ENCODE measurements around the gene TRAF3IP1.

The TRAF3IP1 gene

DNA sequence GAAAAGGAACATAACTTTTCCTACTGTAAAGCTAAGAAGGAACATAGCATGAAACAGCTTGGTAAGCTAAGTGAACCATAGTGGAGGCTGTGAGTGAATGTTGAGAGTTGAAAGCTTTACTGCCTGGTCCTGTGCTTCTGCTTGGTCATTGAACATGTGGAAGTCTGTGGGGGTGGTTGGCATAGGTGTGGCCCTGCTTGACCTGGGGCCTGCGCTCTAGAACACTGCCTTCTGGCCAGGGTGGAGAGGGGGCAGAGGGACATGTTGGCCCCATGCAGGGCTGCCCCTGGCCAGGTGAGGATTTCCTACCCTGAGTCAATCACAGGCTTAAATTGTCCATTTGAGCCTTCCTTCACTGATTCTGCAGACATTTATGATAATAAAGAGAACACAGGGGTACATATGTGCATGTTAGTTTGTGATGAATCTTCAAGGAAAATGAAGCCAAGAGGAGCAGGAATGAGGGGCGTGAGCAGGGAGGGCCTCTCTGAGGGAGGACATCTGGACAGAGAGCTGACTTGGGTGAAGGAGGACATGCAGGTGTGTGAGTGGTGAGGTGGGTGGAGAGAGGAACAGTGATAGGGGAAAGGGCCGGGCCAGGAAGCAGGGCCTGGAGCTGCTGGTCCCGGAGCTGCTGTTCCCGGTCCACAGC is 16.6 kb downstream of the TRAF3IP1 start:
- Histone ChIP-seq H3K9me3 (ENCODE audit: control insufficient read depth, low read depth, low read length) (no peaks in the 10 kb centered on the region), H3K27ac (ENCODE audit: low read length) (no peak overlapping the region), H3K4me1 (ENCODE audit: control insufficient read depth, low read depth, low read length) (no peaks in the 10 kb centered on the region), H3K36me3 (ENCODE audit: control insufficient read depth, low read depth, low read length) (no peaks in the 10 kb centered on the region), H3K9ac (ENCODE audit: low read length) (no peak overlapping the region), H3K27me3 (ENCODE audit: control insufficient read depth, insufficient read depth, low read length) (no peaks in the 10 kb centered on the region), H3K4me3 (ENCODE audit: low read length) (no peak overlapping the region)

DNA sequence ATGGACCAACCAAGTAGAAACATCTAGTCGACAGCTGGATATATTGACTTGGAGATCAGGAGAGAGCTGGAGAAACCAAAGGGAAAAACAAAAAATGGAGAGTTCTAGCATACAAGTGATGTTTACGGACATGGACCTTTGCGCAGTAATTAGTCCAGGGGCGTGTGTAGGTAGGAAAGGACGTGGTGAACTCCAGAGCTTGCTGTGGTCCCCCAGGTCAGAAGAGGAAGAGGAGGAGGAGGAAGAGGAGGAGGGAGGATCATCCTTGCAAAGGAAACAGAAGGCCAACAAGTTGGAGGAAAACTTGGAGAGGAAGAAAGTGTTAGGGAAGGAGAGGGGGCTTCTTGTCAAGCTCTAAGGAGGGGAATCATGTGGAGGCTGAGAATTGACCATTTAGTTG is 17.5 kb downstream of the TRAF3IP1 start:
- H3K9ac ChIP-seq (ENCODE audit: low read length), result no peak overlapping the region
- no peaks in the 10 kb centered on the region for H3K4me1 ChIP-seq (ENCODE audit: control insufficient read depth, low read depth, low read length)
- no peaks in the 10 kb centered on the region for H3K9me3 ChIP-seq (ENCODE audit: control insufficient read depth, low read depth, low read length)
- H3K27me3 ChIP-seq (ENCODE audit: control insufficient read depth, insufficient read depth, low read length), result no peaks in the 10 kb centered on the region
- H3K27ac ChIP-seq (ENCODE audit: low read length), result no peak overlapping the region
- H3K36me3 ChIP-seq (ENCODE audit: control insufficient read depth, low read depth, low read length), result no peaks in the 10 kb centered on the region
- no peak overlapping the region for H3K4me3 ChIP-seq (ENCODE audit: low read length)

DNA sequence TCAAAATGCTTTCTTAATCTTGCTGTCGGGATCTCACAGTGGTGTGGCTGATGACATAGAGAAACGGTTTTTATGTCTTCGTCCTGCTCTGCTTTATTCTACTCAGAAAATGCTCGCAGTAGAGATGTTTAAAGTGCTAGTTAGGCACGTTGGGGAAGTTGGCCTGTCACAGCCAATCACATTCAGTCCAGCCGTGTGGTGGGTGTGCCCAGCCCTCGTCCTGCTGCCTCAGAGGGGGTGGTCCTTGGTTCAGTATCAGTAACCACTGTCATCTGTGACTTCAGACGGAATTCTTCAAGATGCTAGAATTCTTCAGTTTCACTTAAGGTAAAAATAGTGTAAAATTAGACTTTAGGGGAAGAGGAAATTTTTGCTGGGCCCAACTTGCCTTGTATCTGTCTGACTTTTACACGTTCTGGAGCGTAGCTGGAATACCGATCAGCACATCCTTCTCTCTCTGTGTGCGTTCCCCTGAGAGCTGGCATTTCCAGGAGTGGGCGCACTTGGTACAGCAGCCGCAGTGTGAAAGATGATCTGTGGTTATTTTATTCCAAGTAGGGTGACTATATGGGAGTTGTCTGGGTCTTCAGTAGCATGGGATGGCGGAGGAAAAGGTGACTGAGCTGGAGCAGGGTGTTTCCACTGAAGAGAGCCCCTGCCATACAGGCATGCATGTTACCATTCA is 18.5 kb downstream of the TRAF3IP1 start:
- Histone ChIP-seq H3K9me3 (ENCODE audit: control insufficient read depth, low read depth, low read length) (no peaks in the 10 kb centered on the region), H3K36me3 (ENCODE audit: control insufficient read depth, low read depth, low read length) (no peaks in the 10 kb centered on the region), H3K4me1 (ENCODE audit: control insufficient read depth, low read depth, low read length) (no peaks in the 10 kb centered on the region), H3K27ac (ENCODE audit: low read length) (no peak overlapping the region), H3K27me3 (ENCODE audit: control insufficient read depth, insufficient read depth, low read length) (no peaks in the 10 kb centered on the region), H3K4me3 (ENCODE audit: low read length) (no peak overlapping the region), H3K9ac (ENCODE audit: low read length) (no peak overlapping the region)

DNA sequence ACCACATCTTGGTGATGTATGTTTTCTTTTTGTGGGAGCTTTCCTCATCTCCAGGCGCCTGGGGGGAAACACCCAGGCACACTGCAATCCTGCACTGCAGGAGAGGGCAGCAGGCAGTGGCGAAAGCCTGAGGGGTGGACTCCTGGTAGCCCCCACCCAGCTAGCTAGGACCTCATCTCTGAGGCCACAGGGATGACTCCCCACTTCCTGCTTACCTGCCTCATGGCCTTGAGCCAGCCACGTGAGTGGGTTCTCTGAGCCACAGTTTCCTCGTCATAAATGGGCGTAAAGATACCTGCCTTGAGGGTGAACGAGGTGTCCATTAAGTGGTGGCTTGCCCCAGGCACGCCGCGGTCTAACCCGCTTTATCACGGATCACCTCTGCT is 19.1 kb downstream of the TRAF3IP1 start:
- Histone ChIP-seq H3K9ac (ENCODE audit: low read length) (no peak overlapping the region), H3K27me3 (ENCODE audit: control insufficient read depth, insufficient read depth, low read length) (no peaks in the 10 kb centered on the region), H3K4me1 (ENCODE audit: control insufficient read depth, low read depth, low read length) (no peaks in the 10 kb centered on the region), H3K4me3 (ENCODE audit: low read length) (no peak overlapping the region), H3K27ac (ENCODE audit: low read length) (no peak overlapping the region), H3K36me3 (ENCODE audit: control insufficient read depth, low read depth, low read length) (no peaks in the 10 kb centered on the region), H3K9me3 (ENCODE audit: control insufficient read depth, low read depth, low read length) (no peaks in the 10 kb centered on the region)

DNA sequence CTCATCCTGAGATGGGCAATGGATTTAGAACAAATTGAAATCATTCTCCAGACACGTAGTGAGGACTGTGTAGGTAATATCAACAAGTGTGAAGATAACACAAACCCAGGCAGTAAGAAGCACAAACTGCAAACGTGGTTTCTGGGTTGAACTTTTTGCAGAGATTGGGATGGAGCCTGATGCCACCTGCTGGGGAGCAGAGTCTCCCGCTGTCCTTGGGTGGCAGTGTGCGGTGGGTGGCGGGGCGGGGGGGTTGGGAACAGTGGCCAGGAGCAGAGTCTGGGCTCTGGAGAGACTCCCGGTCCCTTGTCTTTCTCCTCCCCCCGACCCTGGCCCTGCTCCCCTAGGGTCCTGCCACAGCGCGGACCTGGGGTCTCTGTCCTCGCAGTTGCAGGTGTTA is 19.5 kb downstream of the TRAF3IP1 start:
- H3K4me1 ChIP-seq (ENCODE audit: control insufficient read depth, low read depth, low read length), result no peaks in the 10 kb centered on the region
- H3K4me3 ChIP-seq (ENCODE audit: low read length), result no peak overlapping the region
- no peaks in the 10 kb centered on the region for H3K9me3 ChIP-seq (ENCODE audit: control insufficient read depth, low read depth, low read length)
- H3K36me3 ChIP-seq (ENCODE audit: control insufficient read depth, low read depth, low read length), result no peaks in the 10 kb centered on the region
- H3K27me3 ChIP-seq (ENCODE audit: control insufficient read depth, insufficient read depth, low read length), result no peaks in the 10 kb centered on the region
- H3K9ac ChIP-seq (ENCODE audit: low read length), result no peak overlapping the region
- H3K27ac ChIP-seq (ENCODE audit: low read length), result no peak overlapping the region

DNA sequence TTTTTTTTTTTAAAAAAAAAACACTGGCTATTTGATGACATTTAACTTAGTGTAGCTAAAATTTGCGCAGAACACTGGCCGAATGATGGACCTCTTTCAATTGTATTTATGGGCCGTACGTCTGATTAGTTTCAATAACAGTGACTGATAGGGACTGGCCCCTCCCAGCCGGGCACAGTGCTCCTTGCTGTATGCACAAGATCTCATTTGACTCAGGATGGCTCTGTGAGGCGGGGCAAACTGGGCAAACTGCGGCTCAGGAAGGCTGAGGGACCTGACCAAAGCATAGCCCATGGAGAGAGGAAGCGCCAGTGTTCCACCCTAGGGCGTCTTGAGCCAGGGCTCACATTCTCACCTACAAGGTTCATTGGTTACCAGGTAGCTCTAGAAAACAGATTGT is 21.2 kb downstream of the TRAF3IP1 start:
- no peak overlapping the region for H3K4me3 ChIP-seq (ENCODE audit: low read length)
- no peaks in the 10 kb centered on the region for H3K9me3 ChIP-seq (ENCODE audit: control insufficient read depth, low read depth, low read length)
- no peaks in the 10 kb centered on the region for H3K4me1 ChIP-seq (ENCODE audit: control insufficient read depth, low read depth, low read length)

DNA sequence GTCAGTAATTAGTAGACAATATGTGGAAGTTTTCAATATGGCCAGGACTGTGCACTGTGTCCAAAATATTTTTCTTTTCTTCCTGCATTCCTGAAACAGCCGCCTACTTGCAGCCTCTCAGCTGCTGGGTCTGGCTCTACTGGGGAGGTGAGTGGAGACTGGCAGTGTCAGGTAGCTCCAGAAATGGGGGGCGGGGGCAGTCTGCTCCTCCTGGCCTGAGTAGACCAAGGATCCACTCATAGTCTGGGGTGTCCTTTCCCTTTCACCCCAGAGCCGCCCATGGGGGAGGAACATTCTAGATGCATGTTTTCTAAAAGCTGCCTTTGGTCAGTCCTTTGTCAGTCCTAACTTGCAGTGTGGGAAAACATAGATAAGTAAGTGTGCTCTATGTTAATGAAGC is 23.7 kb downstream of the TRAF3IP1 start:
- Histone ChIP-seq H3K36me3 (ENCODE audit: control insufficient read depth, low read depth, low read length) (no peaks in the 10 kb centered on the region), H3K4me3 (ENCODE audit: low read length) (no peak overlapping the region), H3K4me1 (ENCODE audit: control insufficient read depth, low read depth, low read length) (no peaks in the 10 kb centered on the region), H3K27me3 (ENCODE audit: control insufficient read depth, insufficient read depth, low read length) (no peaks in the 10 kb centered on the region), H3K9me3 (ENCODE audit: control insufficient read depth, low read depth, low read length) (no peaks in the 10 kb centered on the region), H3K9ac (ENCODE audit: low read length) (no peak overlapping the region), H3K27ac (ENCODE audit: low read length) (no peak overlapping the region)

More for the DNA sequence above, 21.2 kb downstream of the TRAF3IP1 start:
- Histone ChIP-seq H3K9ac (ENCODE audit: low read length) (no peak overlapping the region), H3K27ac (ENCODE audit: low read length) (no peak overlapping the region), H3K36me3 (ENCODE audit: control insufficient read depth, low read depth, low read length) (no peaks in the 10 kb centered on the region), H3K27me3 (ENCODE audit: control insufficient read depth, insufficient read depth, low read length) (no peaks in the 10 kb centered on the region)

DNA sequence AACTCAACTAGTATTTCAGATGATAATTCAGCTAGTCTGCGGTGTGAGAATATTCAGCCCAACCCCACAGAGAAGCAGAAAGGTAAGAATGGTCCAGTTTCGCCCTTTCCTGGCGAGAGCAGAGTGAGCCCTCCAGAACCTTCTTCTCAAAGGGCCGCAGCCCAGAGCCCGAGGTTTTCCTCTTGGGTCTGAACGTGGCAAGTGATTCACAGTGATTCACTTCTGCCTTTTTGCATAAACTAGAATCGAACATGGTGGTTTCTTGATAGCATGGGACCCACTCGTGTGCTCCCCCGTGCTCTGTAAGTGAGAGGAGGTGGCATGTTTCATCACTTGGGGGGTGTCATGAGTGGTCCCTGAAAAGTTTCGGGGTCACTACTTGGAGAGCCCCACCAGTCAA is 24.2 kb downstream of the TRAF3IP1 start:
- Histone ChIP-seq H3K9me3 (ENCODE audit: control insufficient read depth, low read depth, low read length) (no peaks in the 10 kb centered on the region), H3K9ac (ENCODE audit: low read length) (no peak overlapping the region), H3K27me3 (ENCODE audit: control insufficient read depth, insufficient read depth, low read length) (no peaks in the 10 kb centered on the region), H3K36me3 (ENCODE audit: control insufficient read depth, low read depth, low read length) (no peaks in the 10 kb centered on the region), H3K4me1 (ENCODE audit: control insufficient read depth, low read depth, low read length) (no peaks in the 10 kb centered on the region), H3K4me3 (ENCODE audit: low read length) (no peak overlapping the region), H3K27ac (ENCODE audit: low read length) (no peak overlapping the region)

DNA sequence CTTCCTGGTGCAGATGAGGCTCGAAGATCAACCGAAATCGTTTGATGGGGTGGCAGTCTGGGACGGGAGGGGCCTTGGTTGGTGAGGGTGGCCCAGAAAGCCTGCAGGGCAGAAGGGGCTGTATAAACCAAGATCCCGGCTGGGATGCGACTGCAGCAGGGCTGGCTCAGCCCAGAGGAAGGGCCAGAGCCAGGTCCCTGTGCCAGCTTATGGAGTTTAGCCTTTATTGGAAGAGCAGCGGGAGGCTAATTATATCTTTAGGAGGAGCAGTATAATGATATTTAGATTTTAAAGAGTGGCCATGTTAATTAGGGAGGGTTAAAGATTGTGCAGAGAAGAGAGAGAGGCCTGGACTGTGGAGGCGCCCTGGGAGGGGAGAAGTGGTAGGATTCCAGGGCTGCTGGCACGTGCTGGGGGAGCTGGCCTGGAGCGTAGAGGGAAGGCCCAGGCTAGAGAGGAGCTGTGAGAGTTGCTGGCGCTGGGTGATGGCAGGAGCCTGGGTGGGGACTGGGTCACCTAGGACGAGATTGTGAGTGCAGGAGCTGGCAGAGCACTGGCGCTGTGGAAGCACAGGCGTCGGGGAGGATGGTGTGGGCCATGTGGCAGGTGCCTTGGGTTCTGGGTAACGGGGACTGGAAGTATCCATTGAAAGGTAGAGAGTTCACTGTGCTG is 25.1 kb downstream of the TRAF3IP1 start:
- H3K36me3 ChIP-seq (ENCODE audit: control insufficient read depth, low read depth, low read length), result no peaks in the 10 kb centered on the region
- H3K9me3 ChIP-seq (ENCODE audit: control insufficient read depth, low read depth, low read length), result no peaks in the 10 kb centered on the region

DNA sequence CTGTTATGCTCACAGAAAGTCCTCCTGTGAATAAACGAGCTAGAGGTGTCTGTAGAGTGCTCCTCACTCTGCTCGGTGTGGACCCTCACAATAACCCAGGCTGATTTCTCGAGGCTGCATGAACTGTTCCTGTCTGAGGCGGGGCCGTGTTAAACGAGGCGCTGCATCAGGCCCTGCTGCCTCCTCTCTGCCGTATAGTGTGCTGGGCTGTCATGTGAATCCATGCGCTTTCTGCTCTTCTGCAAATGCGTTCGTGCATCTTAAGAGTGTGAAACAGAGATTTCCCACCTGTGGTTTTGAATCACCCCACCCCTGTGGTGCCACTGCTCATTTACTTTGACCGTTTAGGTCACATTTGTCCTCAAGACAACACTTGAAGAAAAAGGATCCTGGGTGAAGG is 26.2 kb downstream of the TRAF3IP1 start:
- Histone ChIP-seq H3K4me1 (ENCODE audit: control insufficient read depth, low read depth, low read length) (no peaks in the 10 kb centered on the region), H3K4me3 (ENCODE audit: low read length) (no peak overlapping the region), H3K36me3 (ENCODE audit: control insufficient read depth, low read depth, low read length) (no peaks in the 10 kb centered on the region), H3K9ac (ENCODE audit: low read length) (no peak overlapping the region), H3K27me3 (ENCODE audit: control insufficient read depth, insufficient read depth, low read length) (no peaks in the 10 kb centered on the region), H3K9me3 (ENCODE audit: control insufficient read depth, low read depth, low read length) (no peaks in the 10 kb centered on the region), H3K27ac (ENCODE audit: low read length) (no peak overlapping the region)

More for the DNA sequence above, 25.1 kb downstream of the TRAF3IP1 start:
- H3K4me1 ChIP-seq (ENCODE audit: control insufficient read depth, low read depth, low read length), result no peaks in the 10 kb centered on the region
- H3K9ac ChIP-seq (ENCODE audit: low read length), result no peak overlapping the region
- H3K4me3 ChIP-seq (ENCODE audit: low read length), result no peak overlapping the region
- H3K27ac ChIP-seq (ENCODE audit: low read length), result no peak overlapping the region
- H3K27me3 ChIP-seq (ENCODE audit: control insufficient read depth, insufficient read depth, low read length), result no peaks in the 10 kb centered on the region

DNA sequence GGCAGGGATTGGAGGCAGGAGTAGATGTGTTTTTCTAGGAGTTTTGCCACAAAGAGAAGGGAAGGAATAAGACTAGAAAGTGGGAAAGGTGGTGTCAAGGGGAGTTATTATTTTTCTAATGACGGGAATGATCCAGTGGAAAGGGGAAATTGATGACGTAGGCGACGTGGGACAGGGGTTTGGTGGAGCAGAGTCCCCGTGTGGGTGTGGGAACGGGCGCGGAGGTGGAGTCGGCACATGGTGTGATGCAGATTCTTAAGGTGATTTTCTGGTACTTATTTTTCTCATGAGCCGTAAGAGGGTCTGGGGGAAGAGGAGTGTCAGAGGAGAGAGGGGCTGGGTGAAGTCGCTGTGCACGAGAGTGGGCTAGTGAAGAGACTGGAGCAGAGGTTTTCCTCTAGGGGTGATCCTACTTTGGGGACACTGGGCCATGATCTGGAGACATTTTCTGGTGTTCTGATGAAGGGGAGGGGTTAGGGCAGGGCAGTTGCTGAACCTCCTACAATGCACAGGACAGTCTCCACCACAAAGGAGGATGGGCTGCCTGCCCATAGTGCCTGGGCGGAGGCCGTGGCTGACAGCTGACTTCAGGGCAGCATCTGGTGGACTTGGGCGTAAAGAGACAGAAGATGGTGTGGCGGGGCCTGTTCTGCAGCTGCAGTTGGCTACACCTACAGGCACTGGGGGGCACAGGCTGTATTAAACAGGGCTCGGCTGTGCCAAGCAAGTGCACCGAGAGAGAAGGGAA is 30.0 kb downstream of the TRAF3IP1 start:
- Histone ChIP-seq H3K36me3 (ENCODE audit: control insufficient read depth, low read depth, low read length) (peaks cover 9% of the 10 kb centered on the region), H3K27me3 (ENCODE audit: control insufficient read depth, insufficient read depth, low read length) (no peaks in the 10 kb centered on the region), H3K4me3 (ENCODE audit: low read length) (no peak overlapping the region), H3K9ac (ENCODE audit: low read length) (no peak overlapping the region), H3K27ac (ENCODE audit: low read length) (no peak overlapping the region), H3K4me1 (ENCODE audit: control insufficient read depth, low read depth, low read length) (no peaks in the 10 kb centered on the region), H3K9me3 (ENCODE audit: control insufficient read depth, low read depth, low read length) (no peaks in the 10 kb centered on the region)
